GM19238 (cell line): ENCODE results near the gene ZZZ3.
"Not testable (repeated sequence)": the region's sequence is repeated elsewhere in the genome, so short reads cannot be mapped to it uniquely, and the experiment has no call there.

Experiments
- DNase-seq: peaks from one replicate; pipeline ENCODE4 v3.0.0; 2011; ENCODE audit warnings: low spot score; ENCODE audit not compliant: insufficient read length

Gene ZZZ3

GRCh38 chr1:77682460-77683159 lies at the start of gene ZZZ3:
Gene ZZZ3 (minus strand): TSS chr1:77682658. CDS start chr1:77633354, 49,304 bp downstream.
- DNase-seq: peak; percentile 74

GRCh38 chr1:77732090-77732489 lies 49.6 kb upstream of the ZZZ3 start:
- DNase-seq: no peak

GRCh38 chr1:77725706-77726105 lies 43.2 kb upstream of the ZZZ3 start:
- DNase-seq: no peak

- no peak for DNase-seq
Observed at GRCh38 chr1:77718181-77718580, 35.7 kb upstream of the ZZZ3 start.

GRCh38 chr1:77716065-77716464 lies 33.6 kb upstream of the ZZZ3 start:
- no peak for DNase-seq

GRCh38 chr1:77709727-77710126 lies 27.3 kb upstream of the ZZZ3 start:
- no peak for DNase-seq

GRCh38 chr1:77706321-77706720 lies 23.9 kb upstream of the ZZZ3 start:
- no peak for DNase-seq

- DNase-seq: no peak
Observed at GRCh38 chr1:77704736-77705135, 22.3 kb upstream of the ZZZ3 start.

- not testable (repeated sequence) for DNase-seq
Observed at GRCh38 chr1:77699673-77700072, 17.2 kb upstream of the ZZZ3 start.

- DNase-seq: no peak
Observed at GRCh38 chr1:77697441-77697840, 15.0 kb upstream of the ZZZ3 start.

- DNase-seq: no peak
Observed at GRCh38 chr1:77688939-77689338, 6.5 kb upstream of the ZZZ3 start.

- no peak for DNase-seq
Observed at GRCh38 chr1:77687519-77687906, 5.1 kb upstream of the ZZZ3 start.

GRCh38 chr1:77686796-77687518 lies 4.5 kb upstream of the ZZZ3 start:
- DNase-seq: no peak

- peak; percentile 82 for DNase-seq
Observed at GRCh38 chr1:77683160-77684148, 996 bp upstream of the ZZZ3 start.

- DNase-seq: no peak
Observed at GRCh38 chr1:77680173-77680572, 2.3 kb downstream of the ZZZ3 start.

GRCh38 chr1:77678660-77679610 lies 3.5 kb downstream of the ZZZ3 start:
- DNase-seq: no peak

GRCh38 chr1:77674807-77675206 lies 7.7 kb downstream of the ZZZ3 start:
- not testable (repeated sequence) for DNase-seq

GRCh38 chr1:77673716-77674355 lies 8.6 kb downstream of the ZZZ3 start:
- DNase-seq: no peak

GRCh38 chr1:77673030-77673429 lies 9.4 kb downstream of the ZZZ3 start:
- no peak for DNase-seq

- no peak for DNase-seq
Observed at GRCh38 chr1:77672374-77672773, 10.1 kb downstream of the ZZZ3 start.
